ENCODE results near the gene KRT23. TPM values are rescaled to one million over a fixed set of nuclear protein-coding genes. Genes with fewer than 3 reads are reported as not detected.
"Not testable (repeated sequence)": the region's sequence is repeated elsewhere in the genome, so short reads cannot be mapped to it uniquely, and the experiment has no call there.

The KRT23 gene
- total RNA-seq, 2 experiments from 2014 or later = not detected

- DNase-seq (no peak), ATAC-seq (no peak)
- H3K27me3 Mint-ChIP-seq = peaks cover 20% of the 10 kb centered on the region
- no peaks in the 10 kb centered on the region for H3K36me3 Mint-ChIP-seq (ENCODE audit: low read depth)
- ChIA-PET CTCF (interaction anchor here (0.6 kb wide), 1 partner anchor 213 kb away, joined by 3 read pairs; no protein-coding TSS in a partner anchor), POLR2A (no interaction called here)
- peaks cover 9% of the 10 kb centered on the region for H3K4me1 Mint-ChIP-seq
- no peak overlapping the region for H3K4me3 Mint-ChIP-seq
- no peak overlapping the region for H3K27ac Mint-ChIP-seq
- intact Hi-C loops (cut with DNase I, micrococcal nuclease) = no loop called here
- no peaks in the 10 kb centered on the region for H3K9me3 Mint-ChIP-seq (ENCODE audit: low read depth)
Observed at GRCh38 chr17:40922239-40922638, 15.2 kb downstream of the KRT23 start.

DNA sequence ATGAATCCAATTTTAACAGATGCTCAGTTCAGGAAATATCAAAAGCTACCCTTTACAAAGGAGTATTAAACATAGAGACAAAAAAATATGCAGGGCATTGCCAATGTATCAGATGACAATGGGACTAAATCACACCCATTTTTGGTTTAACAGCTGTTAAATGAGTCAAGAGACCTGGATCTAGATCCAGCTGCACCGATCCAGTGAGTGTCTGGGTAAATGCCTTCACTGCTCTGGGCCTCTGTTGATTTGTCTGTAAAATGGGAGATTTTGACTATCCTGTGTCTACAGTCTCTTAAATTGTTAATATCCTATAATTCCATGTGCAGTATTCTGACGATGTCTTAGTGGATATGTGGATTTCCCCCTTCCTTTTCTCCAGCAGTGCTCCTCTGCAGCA, 16.4 kb downstream of the KRT23 start:
- ChIA-PET POLR2A (no interaction called here), CTCF (no interaction called here)
- H3K9me3 Mint-ChIP-seq (ENCODE audit: low read depth) = no peaks in the 10 kb centered on the region
- no peaks in the 10 kb centered on the region for H3K36me3 Mint-ChIP-seq (ENCODE audit: low read depth)
- intact Hi-C loops (cut with DNase I, micrococcal nuclease) = no loop called here
- DNase-seq (no peak), ATAC-seq (no peak)
- H3K27ac Mint-ChIP-seq = no peak overlapping the region
- H3K4me3 Mint-ChIP-seq = no peak overlapping the region
- peaks cover 11% of the 10 kb centered on the region for H3K27me3 Mint-ChIP-seq
- peaks cover 9% of the 10 kb centered on the region for H3K4me1 Mint-ChIP-seq

DNA sequence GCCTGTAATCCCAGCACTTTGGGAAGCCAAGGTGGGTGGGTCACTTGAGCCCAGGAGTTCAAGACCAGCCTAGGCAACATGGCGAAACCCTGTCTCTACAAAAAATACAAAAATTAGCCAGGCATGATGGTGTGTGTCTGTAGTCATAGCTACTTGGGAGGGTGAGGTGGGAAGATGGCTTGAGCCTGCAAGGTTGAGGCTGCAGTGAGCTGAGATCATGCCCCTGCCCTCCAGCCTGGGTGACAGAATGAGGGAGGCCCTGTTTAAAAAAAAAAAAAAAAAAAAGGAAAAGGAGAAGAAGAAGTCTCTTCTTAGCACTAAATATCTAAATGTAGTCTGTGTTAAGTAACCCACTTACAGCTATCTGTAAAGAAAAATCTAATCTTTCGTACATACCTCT, 20.3 kb downstream of the KRT23 start:
- CTCF ChIA-PET = interaction anchor here (0.7 to 1.5 kb wide), 2 partner anchors 7 to 415 kb away, joined by 4 read pairs; no protein-coding TSS in a partner anchor
- ATAC-seq; intact Hi-C loops (cut with DNase I, micrococcal nuclease); POLR2A ChIA-PET; H3K36me3 Mint-ChIP-seq (ENCODE audit: low read depth); H3K4me3 Mint-ChIP-seq; DNase-seq; H3K27ac Mint-ChIP-seq; H3K9me3 Mint-ChIP-seq (ENCODE audit: low read depth): not testable (repeated sequence)
- H3K27me3 Mint-ChIP-seq = peaks cover 16% of the 10 kb centered on the region
- H3K4me1 Mint-ChIP-seq = peaks cover 16% of the 10 kb centered on the region

GRCh38 chr17:40916366-40916765, 21.1 kb downstream of the KRT23 start:
- POLR2A ChIA-PET = no interaction called here

GRCh38 chr17:40915721-40916256, 21.7 kb downstream of the KRT23 start:
- POLR2A ChIA-PET = no interaction called here
- H3K27me3 Mint-ChIP-seq = peaks cover 18% of the 10 kb centered on the region

More at GRCh38 chr17:40916366-40916765, 21.1 kb downstream of the KRT23 start:
- Mint-ChIP-seq H3K27ac (no peak overlapping the region), H3K9me3 (ENCODE audit: low read depth) (no peaks in the 10 kb centered on the region), H3K4me3 (no peak overlapping the region), H3K4me1 (peaks cover 12% of the 10 kb centered on the region), H3K36me3 (ENCODE audit: low read depth) (no peaks in the 10 kb centered on the region), H3K27me3 (peaks cover 16% of the 10 kb centered on the region)
- intact Hi-C loops (cut with DNase I, micrococcal nuclease) = no loop called here
- ATAC-seq = no peak
- no peak for DNase-seq
- CTCF ChIA-PET = interaction anchor here (0.6 to 1.5 kb wide), 5 partner anchors 8 to 1282 kb away, joined by 3 to 5 read pairs (median 4); no protein-coding TSS in a partner anchor

GRCh38 chr17:40915199-40915661, 22.2 kb downstream of the KRT23 start:
- intact Hi-C loops (cut with DNase I, micrococcal nuclease) = loop anchor here in 1 of 2 experiments (1.0 kb wide), 1 partner anchor 354 kb away; no protein-coding TSS in a partner anchor
- Mint-ChIP-seq H3K27ac (no peak overlapping the region), H3K4me3 (no peak overlapping the region), H3K27me3 (peaks cover 18% of the 10 kb centered on the region), H3K36me3 (ENCODE audit: low read depth) (no peaks in the 10 kb centered on the region), H3K4me1 (peaks cover 7% of the 10 kb centered on the region), H3K9me3 (ENCODE audit: low read depth) (no peaks in the 10 kb centered on the region)
- ChIA-PET CTCF (interaction anchor here (1.3 to 2.0 kb wide), 5 partner anchors 9 to 748 kb away, joined by 3 to 8 read pairs (median 5); no protein-coding TSS in a partner anchor), POLR2A (no interaction called here)
- ATAC-seq = peak; percentile 96
- DNase-seq = no peak

More at GRCh38 chr17:40915721-40916256, 21.7 kb downstream of the KRT23 start:
- H3K36me3 Mint-ChIP-seq (ENCODE audit: low read depth) = no peaks in the 10 kb centered on the region
- peaks cover 7% of the 10 kb centered on the region for H3K4me1 Mint-ChIP-seq
- no peak for DNase-seq
- no peak overlapping the region for H3K4me3 Mint-ChIP-seq
- intact Hi-C loops (cut with DNase I, micrococcal nuclease) = loop anchor here in 1 of 2 experiments (1.0 kb wide), 1 partner anchor 354 kb away; no protein-coding TSS in a partner anchor
- peak overlapping the region; percentile 9 for H3K27ac Mint-ChIP-seq
- ATAC-seq = no peak
- H3K9me3 Mint-ChIP-seq (ENCODE audit: low read depth) = no peaks in the 10 kb centered on the region
- CTCF ChIA-PET = interaction anchor here (0.6 to 2.0 kb wide), 7 partner anchors 9 to 1281 kb away, joined by 3 to 8 read pairs (median 4); no protein-coding TSS in a partner anchor

GRCh38 chr17:40914075-40914855, 23.2 kb downstream of the KRT23 start:
- POLR2A ChIA-PET = no interaction called here
- H3K27ac Mint-ChIP-seq = no peak overlapping the region
- no peaks in the 10 kb centered on the region for H3K9me3 Mint-ChIP-seq (ENCODE audit: low read depth)
- H3K27me3 Mint-ChIP-seq = peaks cover 16% of the 10 kb centered on the region
- no peak for DNase-seq
- intact Hi-C loops (cut with DNase I, micrococcal nuclease) = no loop called here
- no peak overlapping the region for H3K4me3 Mint-ChIP-seq
- ATAC-seq = no peak
- CTCF ChIA-PET = interaction anchor here (0.7 to 2.0 kb wide), 3 partner anchors 8 to 749 kb away, joined by 3 to 8 read pairs (median 3); no protein-coding TSS in a partner anchor
- H3K36me3 Mint-ChIP-seq (ENCODE audit: low read depth) = no peaks in the 10 kb centered on the region
- H3K4me1 Mint-ChIP-seq = peaks cover 7% of the 10 kb centered on the region

- peaks cover 24% of the 10 kb centered on the region for H3K27me3 Mint-ChIP-seq
- H3K36me3 Mint-ChIP-seq (ENCODE audit: low read depth) = no peaks in the 10 kb centered on the region
- ATAC-seq (no peak), DNase-seq (no peak)
- no peak overlapping the region for H3K4me3 Mint-ChIP-seq
- intact Hi-C loops (cut with DNase I, micrococcal nuclease) = no loop called here
- H3K27ac Mint-ChIP-seq = no peak overlapping the region
- no peaks in the 10 kb centered on the region for H3K9me3 Mint-ChIP-seq (ENCODE audit: low read depth)
- ChIA-PET POLR2A (no interaction called here), CTCF (interaction anchor here (1.4 kb wide), 1 partner anchor 736 kb away, joined by 3 read pairs; no protein-coding TSS in a partner anchor)
- peaks cover 7% of the 10 kb centered on the region for H3K4me1 Mint-ChIP-seq
Observed at GRCh38 chr17:40912486-40913210, 24.8 kb downstream of the KRT23 start.

DNA sequence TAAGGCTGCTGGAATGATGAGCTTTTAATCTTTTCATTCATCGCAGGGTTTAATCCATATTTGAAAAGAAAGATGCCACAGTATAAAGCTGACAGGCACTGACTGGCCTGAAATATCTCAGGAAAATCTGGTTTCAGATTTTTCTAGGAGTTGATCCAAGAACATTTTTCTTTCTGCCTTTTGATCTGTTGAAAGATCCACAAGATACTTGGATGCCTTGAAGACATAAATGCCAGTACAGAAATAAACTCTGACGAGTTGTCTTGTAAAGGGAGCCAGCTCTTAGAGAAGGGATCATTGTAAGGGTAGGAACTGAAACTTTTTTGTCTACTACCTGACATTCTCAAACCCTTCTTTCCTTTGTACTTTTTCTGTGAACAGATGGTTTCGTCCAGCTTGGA, 27.0 kb downstream of the KRT23 start:
- H3K27me3 Mint-ChIP-seq = peaks cover 31% of the 10 kb centered on the region
- H3K36me3 Mint-ChIP-seq (ENCODE audit: low read depth) = no peaks in the 10 kb centered on the region
- no peak for DNase-seq
- ATAC-seq = no peak
- H3K9me3 Mint-ChIP-seq (ENCODE audit: low read depth) = no peaks in the 10 kb centered on the region
- H3K4me1 Mint-ChIP-seq = peaks cover 7% of the 10 kb centered on the region
- H3K27ac Mint-ChIP-seq = no peak overlapping the region
- POLR2A ChIA-PET = no interaction called here
- CTCF ChIA-PET = interaction anchor here (0.9 to 2.7 kb wide), 7 partner anchors 52 to 752 kb away, joined by 3 to 11 read pairs (median 3); no protein-coding TSS in a partner anchor
- intact Hi-C loops (cut with DNase I, micrococcal nuclease) = no loop called here
- H3K4me3 Mint-ChIP-seq = no peak overlapping the region

DNA sequence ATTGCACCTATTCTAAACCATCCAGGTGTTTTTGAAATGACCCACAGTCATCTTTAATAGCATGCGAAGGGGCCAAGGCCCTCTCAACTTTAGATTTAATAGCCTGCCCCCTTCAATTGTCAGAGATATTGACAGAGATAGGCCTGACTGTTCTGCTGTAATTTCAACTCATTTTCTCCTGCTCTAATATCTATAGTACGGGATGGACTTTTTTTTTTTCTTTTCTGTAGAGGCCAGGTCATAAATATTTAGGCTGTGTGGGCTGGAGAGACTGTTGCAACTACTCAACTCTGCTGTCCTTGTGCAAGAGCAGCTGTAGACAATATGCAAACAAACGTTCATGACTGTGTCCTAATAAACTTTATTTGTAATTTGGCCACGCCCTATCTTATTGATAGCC, 27.7 kb downstream of the KRT23 start:
- ChIA-PET POLR2A (no interaction called here), CTCF (interaction anchor here (0.7 to 2.7 kb wide), 10 partner anchors 9 to 753 kb away, joined by 3 to 11 read pairs (median 3); no protein-coding TSS in a partner anchor)
- Mint-ChIP-seq H3K27ac (no peak overlapping the region), H3K36me3 (ENCODE audit: low read depth) (no peaks in the 10 kb centered on the region), H3K9me3 (ENCODE audit: low read depth) (no peaks in the 10 kb centered on the region), H3K27me3 (peaks cover 31% of the 10 kb centered on the region), H3K4me3 (no peak overlapping the region), H3K4me1 (peaks cover 3% of the 10 kb centered on the region)
- intact Hi-C loops (cut with DNase I, micrococcal nuclease) = loop anchor here (1.0 to 10.0 kb wide), 10 partner anchors 105 to 753 kb away; no protein-coding TSS in a partner anchor
- ATAC-seq = no peak
- DNase-seq = no peak

DNA sequence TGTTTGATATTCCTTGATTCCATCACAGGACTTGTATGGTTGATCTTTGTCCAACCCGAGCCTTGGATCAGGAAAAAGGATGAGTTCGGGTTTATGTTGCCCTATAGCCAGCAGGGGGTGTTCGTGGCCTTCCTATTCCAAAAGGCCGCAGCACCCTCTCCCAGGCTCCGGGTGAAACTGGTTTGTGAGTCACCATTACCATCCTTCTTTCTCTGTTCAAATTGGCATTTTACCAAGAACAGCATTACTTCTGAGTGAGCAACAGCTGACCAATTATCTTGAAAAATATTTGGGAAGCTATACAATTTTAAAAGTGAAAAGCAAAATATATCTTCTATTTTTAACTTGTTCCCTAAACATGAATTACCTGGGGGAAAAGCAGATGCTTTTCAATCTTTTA, 28.1 kb downstream of the KRT23 start:
- Mint-ChIP-seq H3K4me3 (no peak overlapping the region), H3K36me3 (ENCODE audit: low read depth) (no peaks in the 10 kb centered on the region), H3K27me3 (peaks cover 31% of the 10 kb centered on the region), H3K27ac (no peak overlapping the region), H3K4me1 (no peaks in the 10 kb centered on the region), H3K9me3 (ENCODE audit: low read depth) (no peaks in the 10 kb centered on the region)
- ATAC-seq = peak; percentile 94
- ChIA-PET CTCF (interaction anchor here (0.7 to 2.7 kb wide), 9 partner anchors 9 to 753 kb away, joined by 3 to 11 read pairs (median 3); no protein-coding TSS in a partner anchor), POLR2A (no interaction called here)
- intact Hi-C loops (cut with DNase I, micrococcal nuclease) = loop anchor here (1.0 to 10.0 kb wide), 10 partner anchors 105 to 753 kb away; no protein-coding TSS in a partner anchor
- DNase-seq = peak; percentile 79

Data from activated CD4-positive, alpha-beta T cell treated with anti-CD3 and anti-CD28 coated beads for 36 hours (primary cell).